Measurements from ENCODE around the gene ARHGAP31.
"Not testable (repeated sequence)": the region's sequence is repeated elsewhere in the genome, so short reads cannot be mapped to it uniquely, and the experiment has no call there.

The ARHGAP31 gene

DNA sequence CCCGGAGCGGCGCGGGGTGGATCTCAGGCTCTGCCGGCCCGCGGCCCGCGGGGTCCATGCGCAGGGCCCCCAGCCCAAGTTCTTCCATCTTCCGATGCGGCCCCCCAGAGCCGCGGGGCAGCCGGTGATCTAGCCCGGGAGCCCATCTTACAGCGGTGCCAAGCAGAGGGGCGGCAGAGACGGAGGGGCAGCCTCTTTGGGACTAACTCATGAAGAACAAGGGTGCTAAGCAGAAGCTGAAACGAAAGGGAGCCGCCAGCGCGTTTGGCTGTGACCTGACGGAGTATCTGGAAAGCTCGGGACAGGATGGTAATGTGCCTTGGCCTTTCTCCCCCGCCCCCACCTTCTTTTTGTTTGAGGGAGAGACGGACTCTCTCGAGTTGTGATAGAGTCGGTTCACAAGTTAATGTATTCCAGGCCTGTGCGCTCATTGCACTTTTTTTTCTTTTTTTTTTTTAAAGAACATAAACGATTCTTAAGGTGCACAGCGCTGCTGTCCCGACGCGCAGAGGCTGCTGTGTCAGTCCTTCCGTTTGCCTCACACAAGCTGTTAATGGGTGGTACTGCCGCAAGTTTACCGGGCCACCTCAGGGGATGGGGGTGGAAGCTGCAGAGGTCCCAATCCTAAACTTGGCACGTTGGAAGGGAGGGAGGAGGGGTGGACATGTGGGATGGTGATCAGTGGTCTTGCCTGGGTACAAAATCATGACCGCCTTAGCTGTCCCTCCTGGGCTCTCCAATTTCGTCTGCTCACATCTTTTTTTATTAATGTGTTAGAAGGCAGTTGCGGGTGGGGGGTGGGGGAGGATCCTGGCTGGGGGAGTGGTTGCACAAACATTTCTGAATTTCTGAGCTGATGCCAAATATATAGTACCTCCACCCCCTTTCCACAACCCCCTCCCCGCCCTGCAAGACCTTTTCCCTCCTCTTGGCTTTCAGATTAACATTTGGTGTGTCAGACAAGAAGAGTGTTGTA lies 801 bp downstream of the ARHGAP31 start:
- DNase-seq (ENCODE audit: low read depth, low spot score) = no peak

DNA sequence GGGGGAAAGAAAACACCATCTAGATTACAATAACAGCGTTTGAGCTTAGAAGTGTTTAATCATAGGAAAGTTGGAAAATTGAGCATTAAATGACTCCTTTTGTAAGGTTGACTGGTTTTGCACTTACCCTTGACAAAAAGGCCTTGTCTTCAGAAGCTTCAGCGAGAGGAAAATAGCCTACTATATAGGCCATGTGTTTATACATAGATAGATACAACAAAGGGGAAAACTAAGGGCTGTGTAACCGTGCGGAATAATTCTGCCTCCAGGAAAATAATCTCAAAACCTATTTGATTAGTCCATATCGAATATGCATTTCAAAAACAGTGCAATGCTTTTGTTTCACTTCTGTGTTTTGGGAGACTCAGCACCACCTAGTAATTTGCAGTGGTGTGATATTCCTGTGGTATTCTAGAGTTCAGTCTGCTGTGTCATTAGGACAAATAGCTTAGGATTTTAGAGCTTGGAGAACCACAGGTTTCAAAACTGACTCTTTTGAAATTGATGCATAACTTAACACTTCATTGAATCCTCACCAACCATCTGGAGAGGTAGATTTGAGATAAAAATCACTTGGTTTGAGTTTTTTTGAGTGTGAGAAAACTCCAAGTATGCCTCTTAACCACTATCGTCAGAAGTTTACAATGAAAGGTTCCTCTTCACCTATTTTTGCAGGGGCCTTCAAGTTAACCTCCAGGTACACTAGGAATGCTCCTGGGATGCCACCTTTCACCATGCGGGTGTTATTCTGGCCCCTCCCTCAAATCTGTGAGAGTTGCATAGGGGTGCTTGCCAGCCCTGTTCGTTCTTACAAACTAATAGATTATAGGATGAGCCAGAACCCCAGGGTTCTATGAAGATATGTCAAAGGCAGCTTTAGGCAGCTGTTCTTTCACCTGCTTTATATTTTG lies 1.9 kb downstream of the ARHGAP31 start:
- no peak for DNase-seq (ENCODE audit: low read depth, low spot score)

DNA sequence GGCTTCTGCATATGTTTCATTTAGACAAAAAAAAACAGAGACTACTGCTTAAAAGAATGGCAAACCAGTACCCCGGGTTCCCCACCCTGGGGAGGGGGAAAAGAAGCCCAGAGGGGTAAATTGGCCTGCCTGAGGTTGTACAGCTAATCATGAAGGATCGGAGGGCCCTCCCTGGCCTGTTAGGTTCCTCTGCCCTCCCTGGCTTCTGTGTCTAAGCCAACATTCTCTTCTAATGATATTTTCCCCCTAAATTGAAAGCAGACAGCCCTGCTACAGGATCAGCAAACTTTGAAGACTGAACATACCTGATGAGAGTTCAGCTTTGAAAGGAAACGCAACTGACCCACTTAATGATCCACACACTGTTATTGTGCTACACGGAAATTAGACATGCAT lies 2.5 kb downstream of the ARHGAP31 start:
- DNase-seq (ENCODE audit: low read depth, low spot score) = no peak

DNA sequence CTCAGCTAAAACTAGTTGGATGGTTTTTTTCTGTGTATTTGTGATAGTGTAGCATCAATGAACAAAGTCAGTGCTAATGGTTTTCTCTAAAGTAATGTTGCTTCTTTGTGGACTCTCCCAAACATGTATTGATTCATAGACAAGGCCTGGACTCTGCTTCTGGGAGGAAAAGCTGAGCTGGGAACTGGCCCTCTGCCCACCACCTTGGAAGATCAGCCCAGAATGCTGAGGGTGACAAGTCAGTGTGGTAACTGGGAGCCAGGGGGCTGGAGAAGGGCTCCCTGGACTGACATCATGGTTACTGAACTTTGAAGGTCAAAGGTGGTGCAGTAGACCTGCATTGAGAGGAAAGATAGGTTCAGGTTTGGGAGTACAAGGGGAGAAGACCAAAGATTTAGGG lies 3.0 kb downstream of the ARHGAP31 start:
- DNase-seq (ENCODE audit: low read depth, low spot score) = no peak

DNA sequence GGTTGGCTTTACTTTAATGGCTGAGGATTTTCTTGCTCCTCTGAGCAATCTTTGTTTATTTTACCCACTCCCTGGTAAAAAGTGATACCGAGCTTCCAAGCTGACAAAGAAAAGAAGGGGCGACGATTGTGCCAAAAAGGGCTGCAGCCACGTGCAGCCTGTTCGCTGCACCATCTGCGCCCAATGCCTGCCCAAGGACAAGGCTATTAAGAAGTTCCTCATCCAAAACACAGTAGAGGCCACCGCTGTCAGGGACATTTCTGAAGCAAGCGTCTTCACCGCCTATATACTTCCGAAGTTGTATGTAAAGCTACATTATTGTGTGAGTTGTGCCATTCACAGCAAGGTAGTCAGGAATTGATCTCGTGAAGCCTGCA lies 4.4 kb downstream of the ARHGAP31 start:
- DNase-seq (ENCODE audit: low read depth, low spot score) = no peak

DNA sequence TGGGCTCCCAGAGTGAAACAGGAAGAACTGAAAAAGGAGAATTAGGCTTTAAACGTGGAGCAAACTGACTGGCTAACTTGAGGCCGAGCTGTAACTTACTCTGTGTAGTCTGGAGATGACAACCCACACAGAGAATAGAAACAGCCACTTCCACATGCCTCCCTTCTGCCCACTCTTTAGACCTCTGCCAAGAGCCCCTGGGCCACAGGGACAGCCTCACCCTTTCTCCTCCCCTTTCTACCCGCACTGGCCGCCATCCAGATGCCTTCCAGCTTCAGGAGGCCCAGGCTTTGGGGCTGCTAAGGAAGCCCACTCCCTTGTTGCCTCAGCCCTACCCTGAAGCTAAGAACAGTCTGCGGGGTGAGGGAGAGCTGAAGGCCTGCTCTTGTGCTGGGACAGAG lies 6.8 kb downstream of the ARHGAP31 start:
- DNase-seq (ENCODE audit: low read depth, low spot score) = no peak

DNA sequence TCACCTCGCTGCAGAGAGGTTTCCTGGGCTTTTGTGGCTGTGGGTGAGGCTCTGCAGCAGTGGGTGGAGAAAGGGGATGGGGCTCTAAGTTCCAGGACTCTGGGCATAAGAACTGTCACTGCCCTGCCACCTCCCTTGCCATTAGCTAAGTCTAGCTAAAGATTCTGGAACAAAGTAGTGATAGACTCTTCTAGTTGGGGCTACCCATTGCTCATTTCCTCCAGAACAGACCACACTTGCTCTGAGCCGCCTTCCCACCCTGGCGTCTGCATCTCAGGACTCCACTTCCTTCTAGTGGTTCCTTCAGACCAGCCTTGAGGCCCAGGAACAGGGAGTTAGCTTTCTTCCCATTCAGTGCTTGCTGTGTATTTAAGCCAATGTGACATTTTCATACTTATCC lies 7.5 kb downstream of the ARHGAP31 start:
- no peak for DNase-seq (ENCODE audit: low read depth, low spot score)

DNA sequence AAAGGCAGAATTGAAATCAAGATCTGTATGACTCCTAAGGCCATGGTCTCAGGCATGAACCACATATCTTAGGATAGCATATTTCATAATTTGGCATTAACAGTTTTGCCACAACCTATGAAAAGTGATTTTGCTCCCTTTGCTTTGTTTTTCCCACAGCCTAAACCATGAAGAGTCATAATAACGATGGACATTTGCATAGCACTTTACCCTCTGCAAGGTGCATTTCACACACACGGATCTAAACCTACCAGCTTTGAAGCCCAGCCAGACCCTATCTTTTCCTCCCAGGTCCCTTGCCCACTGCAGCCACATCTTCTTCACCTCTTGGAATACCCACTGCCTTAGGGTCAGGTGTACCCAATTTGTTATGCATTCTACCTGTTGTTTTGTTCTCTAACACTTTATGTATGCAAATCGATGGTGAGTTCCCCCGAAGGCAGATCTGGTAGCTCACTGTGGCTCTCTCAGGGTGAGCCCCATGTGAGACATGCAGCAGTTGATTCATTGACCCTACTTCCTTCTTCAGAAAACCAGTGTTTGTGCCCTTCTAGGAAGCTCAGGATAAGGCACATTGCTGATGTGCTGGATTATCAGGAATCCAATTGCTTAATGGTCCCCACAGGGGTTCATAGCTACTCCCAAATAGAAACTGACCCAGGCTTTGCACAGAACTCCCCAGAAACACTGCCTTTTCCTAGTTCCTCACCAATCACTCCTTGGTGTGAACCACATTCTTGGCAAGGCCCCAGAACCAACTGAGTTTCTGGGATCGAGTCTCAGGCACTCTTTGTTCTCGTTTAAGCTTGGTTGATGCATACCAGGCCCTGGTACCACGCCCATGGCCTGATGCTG lies 8.7 kb downstream of the ARHGAP31 start:
- no peak for DNase-seq (ENCODE audit: low read depth, low spot score)

DNA sequence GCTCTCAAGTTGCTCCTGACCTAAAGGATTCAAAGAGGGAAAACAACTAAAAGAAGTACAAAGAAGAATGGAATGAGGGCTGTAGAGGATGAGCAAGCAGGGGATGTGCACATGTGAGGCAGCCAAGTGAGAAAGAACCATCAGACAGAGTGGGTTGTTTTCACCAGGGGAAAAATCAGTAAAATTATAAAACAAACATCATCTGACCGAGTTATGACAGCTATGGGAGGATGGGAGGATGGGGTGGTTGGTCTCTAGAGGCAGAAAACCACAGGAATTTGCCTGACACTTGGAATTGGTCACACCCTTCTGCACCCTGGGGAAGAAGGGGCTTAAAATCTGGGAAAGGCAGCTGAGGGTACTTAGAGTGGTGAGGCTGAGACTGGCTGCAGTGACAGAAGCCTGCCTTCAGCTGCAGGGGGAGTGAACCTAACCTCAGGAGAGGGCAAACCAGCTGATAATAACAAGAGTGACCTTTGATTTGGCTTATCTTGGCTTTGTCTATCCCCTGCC lies 10.1 kb downstream of the ARHGAP31 start:
- no peak for DNase-seq (ENCODE audit: low read depth, low spot score)

DNA sequence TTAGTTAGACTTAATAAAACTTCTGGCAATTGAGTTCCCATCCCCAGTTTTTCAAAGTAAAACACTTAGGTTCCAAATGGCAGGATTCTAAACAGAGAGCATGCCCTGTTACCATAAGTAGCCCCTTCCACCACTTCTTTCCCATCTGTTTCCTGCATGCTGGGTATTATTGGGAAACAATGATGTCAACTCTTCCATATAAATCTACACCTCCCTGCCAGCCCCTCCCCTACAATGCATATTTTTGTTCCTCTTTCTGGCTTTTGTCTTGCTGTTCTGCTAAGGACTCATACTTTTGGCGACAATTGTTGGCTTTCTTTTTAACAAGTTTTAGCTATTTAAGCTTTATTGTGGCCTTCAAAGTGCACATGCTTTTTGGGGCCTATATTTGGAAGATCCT lies 11.1 kb downstream of the ARHGAP31 start:
- DNase-seq (ENCODE audit: low read depth, low spot score) = no peak

DNA sequence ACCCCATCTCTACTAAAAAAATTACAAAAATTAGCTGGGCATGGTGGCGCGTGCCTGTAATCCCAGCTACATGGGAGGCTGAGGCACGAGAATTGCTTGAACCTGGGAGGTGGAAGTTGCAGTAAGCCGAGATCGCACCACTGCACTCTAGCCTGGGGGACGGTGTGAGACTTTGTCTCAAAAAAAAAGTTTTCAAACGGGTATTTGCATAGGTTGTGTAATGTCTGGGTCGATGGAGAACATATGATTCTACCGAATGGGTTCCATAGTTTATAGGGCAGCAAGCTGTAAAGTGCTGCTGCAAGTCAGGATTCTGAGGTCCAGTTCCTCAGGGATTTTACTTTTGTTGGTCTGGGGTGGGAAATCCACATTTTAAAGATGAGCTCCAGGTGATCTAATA lies 12.2 kb downstream of the ARHGAP31 start:
- DNase-seq (ENCODE audit: low read depth, low spot score) = not testable (repeated sequence)

DNA sequence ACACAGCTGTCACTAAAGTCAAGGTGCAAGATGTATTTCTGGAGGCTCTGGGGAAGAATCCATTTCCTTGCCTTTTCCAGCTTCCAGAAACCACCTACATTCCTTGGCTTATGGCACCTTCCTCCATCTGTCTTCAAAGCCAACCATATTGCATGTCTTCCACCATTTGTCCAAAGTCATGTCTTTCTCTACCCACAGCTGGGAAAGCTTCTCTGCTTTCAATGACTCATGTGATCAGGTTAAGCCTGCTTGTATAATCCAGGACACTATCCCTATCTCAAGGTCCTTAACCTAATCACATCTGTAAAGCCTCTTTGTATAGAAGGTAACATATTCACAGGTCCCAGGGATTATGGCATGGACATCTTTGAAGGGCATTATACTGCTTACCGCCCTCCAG lies 14.2 kb downstream of the ARHGAP31 start:
- no peak for DNase-seq (ENCODE audit: low read depth, low spot score)

DNA sequence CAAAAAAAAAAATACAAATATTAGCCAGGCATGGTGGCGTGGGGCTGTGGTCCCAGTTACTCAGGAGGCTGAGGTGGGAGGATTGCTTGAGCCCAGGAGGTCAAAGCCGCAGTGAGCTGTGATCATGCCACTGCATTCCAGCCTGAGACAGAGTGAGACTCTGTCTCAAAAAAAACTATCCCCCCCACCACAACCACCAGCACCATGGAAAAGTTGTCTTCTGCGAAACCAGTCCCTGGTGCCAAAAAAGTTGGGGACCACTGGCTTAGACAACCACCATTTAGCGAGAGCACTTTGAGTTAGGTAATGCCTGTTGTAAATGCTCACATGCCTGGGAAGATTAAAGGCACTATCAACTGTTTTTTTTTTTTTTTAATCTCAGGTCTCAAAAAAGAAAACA lies 15.4 kb downstream of the ARHGAP31 start:
- no peak for DNase-seq (ENCODE audit: low read depth, low spot score)

DNA sequence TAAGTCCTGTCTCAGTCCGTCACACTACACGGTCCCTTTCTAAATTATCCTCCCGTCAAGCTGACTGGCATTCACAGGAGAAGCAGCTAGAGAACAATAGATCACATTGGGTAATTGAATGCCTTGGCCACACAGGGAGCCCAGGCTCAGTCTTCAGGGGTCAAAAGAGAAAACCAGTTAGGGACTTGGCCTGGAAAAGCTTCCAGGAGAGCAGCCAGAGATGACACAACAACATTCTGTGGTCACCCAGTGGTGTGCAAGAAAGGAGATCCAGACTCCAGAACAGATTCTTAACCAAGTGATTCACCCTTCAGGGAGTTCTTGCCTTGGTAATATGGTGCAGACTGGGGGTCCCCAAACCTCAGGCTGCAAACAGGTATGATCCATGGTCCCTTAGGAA lies 15.9 kb downstream of the ARHGAP31 start:
- DNase-seq (ENCODE audit: low read depth, low spot score) = peak; percentile 74

DNA sequence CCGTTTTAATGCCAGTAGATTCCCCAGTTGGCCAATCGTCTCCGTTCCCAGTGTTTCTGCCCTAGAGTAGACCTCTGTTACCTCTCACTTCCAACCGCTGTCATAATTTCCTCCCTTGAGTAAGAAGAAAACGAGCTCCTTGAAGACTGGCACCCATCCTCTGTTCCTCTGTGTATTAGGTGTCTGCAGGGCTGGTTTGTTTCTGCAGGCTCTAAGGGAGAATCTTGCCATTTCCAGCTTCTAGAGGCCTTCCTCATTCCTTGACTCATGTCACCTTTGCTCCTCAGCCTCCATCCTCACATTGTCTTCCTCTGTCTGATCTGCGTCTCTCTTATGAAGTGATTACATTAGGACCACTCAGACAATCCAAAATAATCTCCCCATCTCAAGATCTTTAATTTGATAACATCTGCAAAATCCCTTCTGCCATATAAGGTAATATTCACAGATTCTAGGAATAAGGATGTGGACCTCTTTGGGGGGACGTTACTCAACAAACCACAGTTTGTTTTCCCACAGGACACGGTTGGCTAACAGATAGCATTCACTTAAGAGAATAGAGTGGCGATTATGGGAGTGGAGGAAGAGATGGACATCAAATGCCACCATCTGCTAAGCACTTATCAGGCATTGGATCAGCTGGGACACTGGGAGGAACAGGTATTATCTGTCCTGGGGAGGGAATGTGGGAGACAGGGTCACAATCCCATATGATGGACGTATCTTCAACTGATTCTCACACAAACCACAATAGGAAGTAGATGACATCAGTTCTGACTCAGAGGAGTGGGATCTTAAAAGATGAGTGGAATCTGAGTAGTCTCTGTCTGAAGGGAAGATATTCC lies 17.1 kb downstream of the ARHGAP31 start:
- no peak for DNase-seq (ENCODE audit: low read depth, low spot score)

DNA sequence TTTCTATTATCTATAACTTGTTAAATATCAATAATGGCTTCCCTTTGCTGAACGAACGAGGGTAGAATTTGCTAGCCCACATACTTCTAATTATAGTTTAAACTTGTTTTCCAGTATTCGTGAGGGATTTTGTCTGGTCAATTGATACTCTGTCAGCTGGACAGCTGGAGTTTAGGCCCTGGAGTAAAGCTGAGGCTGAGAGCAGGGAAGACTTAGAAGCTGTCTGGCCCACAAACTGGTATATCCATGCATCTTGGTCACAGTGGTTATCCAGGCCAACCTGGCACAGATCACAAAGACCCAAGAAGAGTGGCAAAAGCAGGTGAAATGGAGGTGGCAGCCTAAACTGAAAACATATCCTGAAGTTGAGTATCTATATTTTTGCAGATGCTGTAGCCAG lies 19.3 kb downstream of the ARHGAP31 start:
- DNase-seq (ENCODE audit: low read depth, low spot score) = no peak

DNA sequence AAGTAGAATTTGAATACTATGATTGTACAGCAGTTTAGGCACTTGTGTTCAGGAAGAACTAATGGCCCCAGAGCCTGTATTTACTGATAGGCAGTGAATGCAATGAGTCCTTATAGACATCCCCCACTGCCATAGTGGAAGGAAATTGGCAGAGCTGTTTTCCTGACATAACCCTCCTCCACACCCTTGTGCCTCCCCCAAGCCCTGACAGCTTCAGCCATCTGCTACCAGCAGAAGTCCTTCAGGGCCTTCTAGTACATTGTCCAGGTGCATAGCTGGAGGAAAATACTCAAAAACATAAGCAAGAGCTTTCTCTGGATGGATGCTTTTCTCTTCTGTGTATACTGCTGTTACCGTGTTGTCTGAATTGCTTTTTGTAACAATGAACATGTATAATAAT lies 20.6 kb downstream of the ARHGAP31 start:
- DNase-seq (ENCODE audit: low read depth, low spot score) = no peak

DNA sequence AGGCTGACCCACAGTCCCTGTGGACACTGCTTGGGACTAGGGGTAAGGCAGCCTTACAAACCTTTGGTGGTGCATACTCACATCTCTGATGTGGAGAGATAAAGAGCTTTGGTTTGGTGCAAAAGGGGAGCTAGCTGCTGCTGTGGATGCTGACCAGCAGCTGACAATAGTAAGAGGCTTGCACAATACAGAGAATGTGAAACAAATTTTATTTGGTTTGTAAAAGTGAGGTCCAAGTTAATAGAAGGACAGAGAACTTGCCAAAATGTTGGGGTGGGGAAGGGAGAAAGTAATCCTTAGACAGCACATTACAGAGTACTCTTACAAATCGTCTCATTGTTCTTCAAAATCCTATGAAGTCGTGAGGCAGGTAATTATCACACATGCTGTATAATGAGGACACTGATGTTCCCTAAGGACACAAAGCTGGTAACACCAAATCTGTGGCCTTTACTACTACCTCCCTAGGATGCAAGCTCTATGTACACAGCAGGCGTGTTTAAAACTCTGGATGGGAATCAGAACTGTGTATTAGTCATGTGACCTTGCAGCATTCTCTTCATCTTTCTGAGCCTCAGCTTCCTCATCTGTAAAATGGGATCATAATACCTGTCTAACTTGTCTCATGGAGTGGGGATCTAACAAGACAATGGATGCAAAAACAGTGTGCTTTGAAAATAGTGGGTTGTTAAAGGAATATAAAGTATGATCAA lies 21.6 kb downstream of the ARHGAP31 start:
- DNase-seq (ENCODE audit: low read depth, low spot score) = no peak

DNA sequence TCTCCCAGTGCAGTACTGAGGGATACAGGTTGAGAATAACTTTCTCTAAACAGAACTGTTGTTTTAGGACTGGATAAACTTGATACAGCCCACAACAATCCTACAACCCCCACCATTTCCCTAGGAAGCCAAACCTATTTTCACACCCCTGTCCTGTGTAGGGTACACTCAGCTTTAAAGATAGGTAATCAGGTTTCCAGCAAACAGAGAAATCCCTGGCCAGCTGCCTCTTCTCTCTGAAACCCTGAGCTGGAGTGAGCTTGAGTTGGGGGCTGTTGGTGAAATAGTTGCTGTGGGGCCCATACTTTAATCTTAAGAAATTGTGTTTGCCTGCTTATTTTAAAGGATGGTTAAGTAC lies 22.1 kb downstream of the ARHGAP31 start:
- no peak for DNase-seq (ENCODE audit: low read depth, low spot score)

DNA sequence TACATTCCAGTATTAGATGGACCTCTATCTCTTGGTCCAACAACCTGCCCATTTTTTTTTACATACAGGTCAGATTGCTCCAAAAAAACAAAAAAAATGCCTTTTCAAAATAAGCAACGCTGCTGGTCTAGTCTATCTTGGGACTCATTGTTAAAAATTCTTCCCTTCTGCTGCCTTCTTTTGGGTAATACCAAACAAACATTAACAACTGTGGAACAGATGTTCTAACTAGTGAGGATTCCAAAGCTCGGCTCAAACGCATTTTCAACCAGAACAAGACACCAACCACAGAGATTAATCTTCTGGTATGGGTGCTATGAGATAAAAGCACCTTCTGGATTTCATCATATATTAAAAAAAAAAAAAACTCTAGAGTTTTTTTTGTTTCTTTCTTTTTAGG lies 24.7 kb downstream of the ARHGAP31 start:
- DNase-seq (ENCODE audit: low read depth, low spot score) = no peak

Measured in smooth muscle cell of the brain vasculature (primary cell).